HG02623 (cell line): ENCODE measurements around the gene VPS16.
"Not testable (repeated sequence)": the region's sequence is repeated elsewhere in the genome, so short reads cannot be mapped to it uniquely, and the experiment has no call there.

ENCODE experiments used
- ATAC-seq: cut with Tn5 transposase; IDR thresholded peaks from one replicate; pipeline ENCODE4 v1.9.1; 2021; ENCODE audit warnings: moderate library complexity; ENCODE audit not compliant: unreplicated experiment

VPS16 gene

GRCh38 chr20:2806351-2806701 lies 34.2 kb upstream of the VPS16 start:
- ATAC-seq, result no peak

GRCh38 chr20:2807019-2807418 lies 33.5 kb upstream of the VPS16 start:
- no peak for ATAC-seq

GRCh38 chr20:2807929-2808328 lies 32.6 kb upstream of the VPS16 start:
- ATAC-seq, result not testable (repeated sequence)

DNA sequence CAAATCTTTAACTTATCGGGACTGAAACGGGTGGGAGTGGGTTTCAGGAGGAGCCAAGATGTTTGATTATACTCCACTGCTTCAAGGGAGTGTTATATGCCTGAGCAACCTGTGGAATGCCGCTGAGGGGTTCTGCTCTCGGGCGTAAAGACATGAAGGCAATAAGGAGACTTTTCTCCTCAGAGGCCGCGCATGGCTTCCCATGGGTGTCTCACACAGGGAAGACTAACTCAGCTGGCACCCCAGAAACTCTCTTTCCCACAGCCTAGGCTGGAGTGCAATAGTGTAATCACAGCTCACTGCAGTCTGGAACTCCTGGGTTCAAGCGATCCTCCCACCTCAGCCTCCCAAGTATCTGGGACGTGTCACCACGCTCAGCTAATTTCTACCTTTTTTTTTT lies 30.9 kb upstream of the VPS16 start:
- ATAC-seq, result no peak

DNA sequence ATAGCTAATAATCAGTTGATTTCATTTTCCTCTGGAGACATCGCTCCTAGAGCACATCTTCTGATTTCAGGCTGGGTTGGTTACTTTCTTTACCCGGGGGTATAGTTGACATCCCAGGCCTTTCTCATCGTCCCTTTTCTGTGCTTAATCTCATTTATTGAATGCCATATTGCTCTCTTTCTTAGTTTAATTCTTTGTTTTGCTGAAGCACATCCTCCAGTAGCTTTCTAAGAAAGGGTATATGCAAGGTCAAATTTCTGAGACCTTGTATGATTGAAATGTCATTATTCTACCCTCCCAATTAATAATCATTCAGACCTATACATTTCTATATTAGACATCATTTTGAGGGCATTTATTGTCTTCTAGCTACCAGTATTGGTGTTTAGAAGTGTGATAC lies 28.4 kb upstream of the VPS16 start:
- ATAC-seq, result no peak

DNA sequence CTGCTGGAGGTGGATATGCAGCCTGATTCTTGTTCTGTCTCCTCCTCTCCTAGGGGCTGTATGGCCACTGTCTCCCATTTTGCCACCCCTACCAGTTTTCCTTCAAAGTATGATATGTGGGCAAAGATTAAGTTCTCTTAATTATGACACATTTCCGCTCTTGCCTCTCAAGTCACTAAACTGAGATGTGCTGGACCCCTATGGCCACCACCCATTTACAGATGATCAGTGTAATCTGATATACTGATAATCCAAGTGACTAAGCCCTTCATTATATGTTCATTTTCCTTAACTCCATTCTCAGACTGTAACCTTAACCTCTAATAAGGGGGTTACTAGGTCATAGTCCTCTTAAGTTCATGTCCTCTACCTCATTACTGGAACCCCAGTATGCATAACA lies 26.5 kb upstream of the VPS16 start:
- no peak for ATAC-seq

GRCh38 chr20:2814587-2815051 lies 25.9 kb upstream of the VPS16 start, which contains the start of gene C20orf141:
C20orf141 (plus strand) TSS chr20:2814987; CDS start chr20:2815185, 198 bp downstream.
- no peak for ATAC-seq

DNA sequence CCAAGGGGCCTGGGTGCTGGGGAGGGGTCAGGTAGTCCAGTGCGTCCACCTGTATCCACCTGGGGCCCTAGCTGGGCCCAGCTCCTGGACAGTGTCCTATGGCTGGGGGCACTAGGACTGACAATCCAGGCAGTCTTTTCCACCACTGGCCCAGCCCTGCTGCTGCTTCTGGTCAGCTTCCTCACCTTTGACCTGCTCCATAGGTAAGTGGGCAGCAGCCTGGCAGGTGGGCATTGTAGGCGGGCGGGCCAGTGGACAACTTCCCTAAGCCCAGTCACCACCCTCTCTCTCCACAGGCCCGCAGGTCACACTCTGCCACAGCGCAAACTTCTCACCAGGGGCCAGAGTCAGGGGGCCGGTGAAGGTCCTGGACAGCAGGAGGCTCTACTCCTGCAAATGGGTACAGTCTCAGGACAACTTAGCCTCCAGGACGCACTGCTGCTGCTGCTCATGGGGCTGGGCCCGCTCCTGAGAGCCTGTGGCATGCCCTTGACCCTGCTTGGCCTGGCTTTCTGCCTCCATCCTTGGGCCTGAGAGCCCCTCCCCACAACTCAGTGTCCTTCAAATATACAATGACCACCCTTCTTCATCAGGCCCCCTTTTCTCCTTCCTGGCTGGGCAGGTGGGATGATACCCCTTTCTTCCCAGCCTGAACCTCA lies 25.2 kb upstream of the VPS16 start:
- ATAC-seq, result no peak

DNA sequence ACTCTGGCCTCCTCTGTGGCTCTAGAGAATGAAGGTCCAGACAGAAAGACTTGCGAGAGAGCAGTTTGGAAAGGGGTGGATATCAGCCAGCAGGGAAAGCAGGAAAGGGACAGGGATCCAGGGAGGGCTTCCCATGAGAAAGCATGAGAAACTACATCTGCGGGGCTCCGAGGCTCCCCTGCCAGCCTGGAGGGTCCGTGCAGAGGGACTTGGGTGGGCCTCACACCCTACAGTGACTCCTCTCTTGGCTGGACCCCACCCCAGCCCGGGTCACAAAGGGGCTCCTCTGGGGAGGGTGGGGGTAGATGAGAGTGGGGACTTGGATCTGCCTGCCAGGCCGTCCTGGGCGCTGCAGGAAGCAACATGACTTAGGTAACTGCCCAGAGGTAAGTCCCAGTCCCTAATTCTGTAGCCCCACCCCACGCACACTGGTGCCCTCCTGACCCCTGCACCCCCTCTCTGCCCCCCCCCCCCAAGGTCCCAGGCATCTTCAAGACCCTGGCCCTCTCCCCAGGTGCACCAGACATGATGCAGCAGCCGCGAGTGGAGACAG lies 24.4 kb upstream of the VPS16 start, which contains the start of gene TMEM239:
Gene TMEM239 (plus strand): TSS at position 335 of the 553 bp plus-strand sequence. CDS start 191 bp downstream, at position 526.
- ATAC-seq, result no peak

DNA sequence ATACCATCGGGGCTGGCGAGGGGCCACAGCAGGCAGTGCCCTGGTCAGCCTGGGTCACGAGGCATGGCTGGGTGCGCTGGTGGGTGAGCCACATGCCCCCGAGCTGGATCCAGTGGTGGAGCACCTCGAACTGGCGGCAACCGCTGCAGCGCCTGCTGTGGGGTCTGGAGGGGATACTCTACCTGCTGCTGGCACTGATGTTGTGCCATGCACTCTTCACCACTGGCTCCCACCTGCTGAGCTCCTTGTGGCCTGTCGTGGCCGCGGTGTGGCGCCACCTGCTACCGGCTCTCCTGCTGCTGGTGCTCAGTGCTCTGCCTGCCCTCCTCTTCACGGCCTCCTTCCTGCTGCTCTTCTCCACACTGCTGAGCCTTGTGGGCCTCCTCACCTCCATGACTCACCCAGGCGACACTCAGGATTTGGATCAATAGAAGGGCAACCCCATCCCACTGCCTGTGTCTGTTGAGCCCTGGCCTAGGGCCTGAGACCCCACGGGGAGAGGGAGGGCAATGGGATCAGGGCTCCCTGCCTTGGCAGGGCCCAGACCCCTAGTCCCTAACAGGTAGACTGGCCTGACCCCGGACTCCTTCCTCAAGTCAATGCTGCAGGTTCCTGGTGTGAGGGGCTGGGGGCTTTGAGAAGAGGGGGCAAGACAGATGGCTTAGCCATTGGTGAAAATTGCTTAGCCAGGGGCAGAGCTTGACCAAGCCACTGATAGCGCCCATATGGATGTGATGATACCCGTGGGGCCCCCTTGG lies 23.8 kb upstream of the VPS16 start:
- ATAC-seq, result no peak

- ATAC-seq, result no peak
Observed at GRCh38 chr20:2817341-2817726, 23.2 kb upstream of the VPS16 start.

- ATAC-seq, result no peak
Observed at GRCh38 chr20:2817891-2818595, 22.5 kb upstream of the VPS16 start.

DNA sequence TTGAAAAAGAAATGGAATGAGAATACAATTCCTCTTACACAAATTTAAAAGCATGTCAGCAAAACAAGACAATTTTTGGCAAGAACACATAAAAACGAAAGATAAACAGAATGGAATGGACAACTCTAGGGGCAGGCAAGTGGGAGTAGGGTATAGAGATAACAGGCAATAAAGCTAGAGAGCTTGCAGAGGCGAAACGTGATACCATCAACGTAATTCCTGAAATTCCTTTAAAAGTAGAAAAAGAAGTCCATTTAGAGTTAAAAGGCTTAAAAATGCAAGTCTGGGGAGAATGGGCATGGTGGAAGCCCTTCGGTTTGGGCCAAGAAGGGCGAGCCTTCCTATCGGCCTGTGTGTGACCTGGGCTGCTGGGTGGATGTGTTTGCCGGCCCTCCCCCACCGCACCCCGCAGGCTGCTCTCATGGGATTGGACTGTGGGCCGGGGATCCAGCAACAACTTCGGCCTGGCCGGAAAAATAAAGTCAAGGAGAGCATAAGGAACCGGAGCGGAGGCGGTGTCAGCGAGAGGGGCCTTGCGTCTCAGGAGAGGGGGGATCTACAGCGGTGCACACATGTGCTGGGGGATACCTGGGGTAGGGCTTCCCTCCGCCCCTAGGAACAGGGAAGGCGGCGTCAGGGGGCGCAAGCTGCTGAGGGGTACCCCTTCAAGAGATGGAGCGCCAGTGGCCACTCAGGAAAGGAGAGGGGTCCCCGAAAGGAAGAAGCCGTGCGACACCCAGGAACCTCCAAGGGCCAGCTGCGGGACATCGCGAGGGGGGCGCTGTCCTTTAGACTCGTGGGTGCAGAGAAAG lies 20.3 kb upstream of the VPS16 start:
- ATAC-seq, result no peak

- ATAC-seq, result no peak
Observed at GRCh38 chr20:2820896-2821869, 19.4 kb upstream of the VPS16 start.

- no peak for ATAC-seq
Observed at GRCh38 chr20:2822073-2822472, 18.5 kb upstream of the VPS16 start.

DNA sequence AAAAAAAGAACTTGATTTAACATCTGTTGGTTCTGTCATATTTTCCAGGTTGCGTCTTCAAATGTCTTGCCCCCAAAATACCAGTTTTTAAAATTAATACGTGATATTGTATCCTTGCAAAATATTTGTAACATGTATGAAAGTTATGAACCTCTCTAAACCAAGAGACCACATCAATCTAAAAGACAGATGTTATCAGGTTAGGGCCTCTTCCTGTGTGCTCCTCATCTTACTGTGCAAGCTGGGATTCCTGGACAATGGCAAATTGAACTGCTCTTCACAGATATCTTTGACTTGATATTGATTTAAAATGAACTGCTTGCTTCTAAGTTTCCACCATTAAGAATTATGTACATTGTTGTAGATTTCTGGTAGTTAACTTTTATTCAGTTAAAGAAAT lies 14.8 kb upstream of the VPS16 start:
- ATAC-seq, result no peak

DNA sequence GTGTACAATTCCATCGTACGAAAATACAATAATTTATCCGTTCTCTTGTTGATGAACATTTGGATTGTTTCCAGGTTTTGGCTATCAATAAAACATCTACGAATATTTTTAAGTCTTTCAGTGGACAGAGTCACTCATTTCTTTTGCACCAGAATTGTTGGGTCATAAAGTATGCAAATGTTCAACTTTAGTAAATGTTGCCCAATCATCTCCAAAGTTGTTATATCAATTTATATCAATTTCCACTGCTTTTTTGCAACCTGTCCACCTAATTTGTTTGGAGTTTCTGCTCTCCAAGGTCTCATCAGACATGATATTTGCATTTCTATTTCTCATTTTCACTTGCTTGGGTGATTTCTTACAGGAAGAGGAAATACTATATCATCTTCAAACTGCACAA lies 13.9 kb upstream of the VPS16 start:
- no peak for ATAC-seq

- ATAC-seq, result no peak
Observed at GRCh38 chr20:2829376-2829775, 11.2 kb upstream of the VPS16 start.

DNA sequence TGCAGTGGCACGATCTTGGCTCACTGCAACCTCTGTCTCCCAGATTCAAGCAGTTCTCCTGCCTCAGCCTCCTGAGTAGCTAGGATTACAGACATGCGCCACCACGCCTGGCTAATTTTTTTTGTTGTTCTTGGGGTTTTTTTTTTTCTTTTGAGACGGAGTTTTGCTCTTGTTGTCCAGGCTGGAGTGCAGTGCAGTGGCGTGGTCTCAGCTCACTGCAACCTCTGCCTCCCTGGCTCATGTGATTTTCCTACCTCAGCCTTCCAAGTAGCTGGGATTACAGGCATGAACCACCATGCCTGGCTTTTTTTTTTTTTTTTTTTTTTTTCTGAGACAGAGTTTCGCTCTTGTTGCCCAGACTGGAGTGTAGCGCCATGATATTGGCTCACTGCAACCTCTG lies 9.3 kb upstream of the VPS16 start:
- not testable (repeated sequence) for ATAC-seq
